ENCODE data around the gene EEF1AKMT3. TPM values are rescaled to one million over a fixed set of nuclear protein-coding genes. Genes with fewer than 3 reads are reported as not detected.

The EEF1AKMT3 gene
- total RNA-seq, 1 donor from 2014 or later = 7.1 TPM

DNA sequence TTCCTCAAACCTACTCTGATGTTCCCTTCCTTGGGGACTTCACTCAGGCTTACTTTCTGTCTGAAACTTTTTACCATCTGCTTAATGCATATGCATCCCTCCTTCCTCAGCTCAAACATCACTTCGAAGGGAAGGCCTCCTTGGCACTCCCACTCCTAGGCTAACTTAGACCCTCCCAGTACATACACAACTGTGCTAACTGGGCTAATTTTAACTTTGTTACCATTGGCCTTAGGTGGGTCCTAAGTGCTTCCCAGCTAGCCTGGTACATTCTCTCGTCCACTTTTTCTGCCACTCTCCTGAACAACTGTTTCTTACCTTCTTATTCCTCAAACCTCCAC lies 3.8 kb downstream of the EEF1AKMT3 start:
- no peak for DNase-seq (ENCODE audit: low read depth)
- no peaks in the 10 kb centered on the region for H3K27me3 ChIP-seq (ENCODE audit: control insufficient read depth, insufficient read depth, low read length)
- H3K36me3 ChIP-seq (ENCODE audit: control insufficient read depth, insufficient read depth, low read length) = no peaks in the 10 kb centered on the region
- no peak overlapping the region for H3K4me3 ChIP-seq (ENCODE audit: low read depth, low read length)
- TF ChIP-seq, protein P1, sequence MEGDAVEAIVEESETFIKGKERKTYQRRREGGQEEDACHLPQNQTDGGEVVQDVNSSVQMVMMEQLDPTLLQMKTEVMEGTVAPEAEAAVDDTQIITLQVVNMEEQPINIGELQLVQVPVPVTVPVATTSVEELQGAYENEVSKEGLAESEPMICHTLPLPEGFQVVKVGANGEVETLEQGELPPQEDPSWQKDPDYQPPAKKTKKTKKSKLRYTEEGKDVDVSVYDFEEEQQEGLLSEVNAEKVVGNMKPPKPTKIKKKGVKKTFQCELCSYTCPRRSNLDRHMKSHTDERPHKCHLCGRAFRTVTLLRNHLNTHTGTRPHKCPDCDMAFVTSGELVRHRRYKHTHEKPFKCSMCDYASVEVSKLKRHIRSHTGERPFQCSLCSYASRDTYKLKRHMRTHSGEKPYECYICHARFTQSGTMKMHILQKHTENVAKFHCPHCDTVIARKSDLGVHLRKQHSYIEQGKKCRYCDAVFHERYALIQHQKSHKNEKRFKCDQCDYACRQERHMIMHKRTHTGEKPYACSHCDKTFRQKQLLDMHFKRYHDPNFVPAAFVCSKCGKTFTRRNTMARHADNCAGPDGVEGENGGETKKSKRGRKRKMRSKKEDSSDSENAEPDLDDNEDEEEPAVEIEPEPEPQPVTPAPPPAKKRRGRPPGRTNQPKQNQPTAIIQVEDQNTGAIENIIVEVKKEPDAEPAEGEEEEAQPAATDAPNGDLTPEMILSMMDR (IDR thresholded peaks at IDR 0.05; ENCODE audit: insufficient read depth, low read length, severe bottlenecking) = no peak
- FAIRE-seq = no peak

DNA sequence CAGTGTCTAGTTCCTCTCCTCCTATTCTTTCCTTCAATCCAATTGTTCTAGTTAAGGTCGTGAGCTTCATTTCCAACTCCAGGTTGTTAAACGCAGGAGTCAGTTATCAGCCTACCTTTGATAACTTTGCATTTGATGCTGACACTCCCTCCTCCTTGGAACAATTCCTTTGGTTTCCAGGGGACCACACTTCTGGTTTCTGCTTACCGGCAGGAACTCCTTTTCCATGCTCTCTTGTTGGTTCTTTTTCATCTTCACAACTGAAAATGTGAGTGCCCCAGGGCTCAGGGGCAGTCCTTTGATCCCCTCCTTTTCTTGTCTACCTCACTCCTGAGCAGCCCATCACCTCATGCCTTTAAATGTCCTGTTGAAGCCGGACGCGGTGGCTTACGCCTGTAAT lies 5.0 kb downstream of the EEF1AKMT3 start:
- no peaks in the 10 kb centered on the region for H3K27me3 ChIP-seq (ENCODE audit: control insufficient read depth, insufficient read depth, low read length)
- no peak for DNase-seq (ENCODE audit: low read depth)
- TF ChIP-seq, protein P1 (IDR thresholded peaks at IDR 0.05; ENCODE audit: insufficient read depth, low read length, severe bottlenecking) = no peak
- no peak overlapping the region for H3K4me3 ChIP-seq (ENCODE audit: low read depth, low read length)
- FAIRE-seq = no peak
- H3K36me3 ChIP-seq (ENCODE audit: control insufficient read depth, insufficient read depth, low read length) = no peaks in the 10 kb centered on the region

DNA sequence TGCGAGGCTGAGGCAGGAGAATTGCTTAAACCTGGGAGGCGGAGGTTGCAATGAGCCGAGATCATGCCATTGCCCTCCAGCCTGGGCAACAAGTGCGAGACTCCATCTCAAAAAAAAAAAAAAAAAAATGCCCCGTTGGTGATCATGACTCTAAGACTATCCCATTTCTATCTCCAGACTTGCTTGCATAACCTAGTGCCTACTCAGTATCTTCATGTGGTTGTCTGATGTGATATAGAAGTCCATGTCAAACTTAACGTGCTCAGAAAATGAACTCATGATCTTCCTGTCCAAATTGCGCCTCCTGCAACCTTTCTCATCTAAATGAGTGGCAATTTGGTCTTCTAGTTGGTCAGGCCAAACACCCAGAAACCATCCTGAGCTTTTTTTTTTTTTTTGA lies 5.5 kb downstream of the EEF1AKMT3 start:
- TF ChIP-seq, protein P1 (IDR thresholded peaks at IDR 0.05; ENCODE audit: insufficient read depth, low read length, severe bottlenecking) = no peak
- FAIRE-seq (no peak), DNase-seq (ENCODE audit: low read depth) (no peak)
- Histone ChIP-seq H3K27me3 (ENCODE audit: control insufficient read depth, insufficient read depth, low read length) (no peaks in the 10 kb centered on the region), H3K36me3 (ENCODE audit: control insufficient read depth, insufficient read depth, low read length) (no peaks in the 10 kb centered on the region), H3K4me3 (ENCODE audit: low read depth, low read length) (no peak overlapping the region)

DNA sequence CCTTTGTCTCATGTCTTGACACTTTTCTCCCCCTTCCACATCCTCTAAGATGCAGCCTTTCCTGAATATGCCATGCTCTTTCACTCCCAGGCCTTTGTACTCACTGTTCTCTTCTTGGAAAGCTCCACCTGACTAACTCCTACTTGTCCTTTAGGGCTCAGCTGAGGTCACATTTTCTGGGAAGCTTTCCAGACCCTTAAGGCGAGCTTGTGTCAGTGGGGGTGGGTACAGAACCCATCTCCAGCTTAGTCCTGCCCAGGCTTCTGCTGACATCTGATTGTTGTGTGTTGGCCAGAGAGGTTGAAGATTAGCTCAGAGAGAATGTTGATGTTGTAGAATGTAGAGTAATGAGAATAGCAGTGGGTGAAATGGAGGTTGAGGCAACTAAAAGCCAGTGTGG lies 7.3 kb downstream of the EEF1AKMT3 start:
- no peak for DNase-seq (ENCODE audit: low read depth)
- H3K36me3 ChIP-seq (ENCODE audit: control insufficient read depth, insufficient read depth, low read length) = peaks cover 1% of the 10 kb centered on the region
- FAIRE-seq = no peak

DNA sequence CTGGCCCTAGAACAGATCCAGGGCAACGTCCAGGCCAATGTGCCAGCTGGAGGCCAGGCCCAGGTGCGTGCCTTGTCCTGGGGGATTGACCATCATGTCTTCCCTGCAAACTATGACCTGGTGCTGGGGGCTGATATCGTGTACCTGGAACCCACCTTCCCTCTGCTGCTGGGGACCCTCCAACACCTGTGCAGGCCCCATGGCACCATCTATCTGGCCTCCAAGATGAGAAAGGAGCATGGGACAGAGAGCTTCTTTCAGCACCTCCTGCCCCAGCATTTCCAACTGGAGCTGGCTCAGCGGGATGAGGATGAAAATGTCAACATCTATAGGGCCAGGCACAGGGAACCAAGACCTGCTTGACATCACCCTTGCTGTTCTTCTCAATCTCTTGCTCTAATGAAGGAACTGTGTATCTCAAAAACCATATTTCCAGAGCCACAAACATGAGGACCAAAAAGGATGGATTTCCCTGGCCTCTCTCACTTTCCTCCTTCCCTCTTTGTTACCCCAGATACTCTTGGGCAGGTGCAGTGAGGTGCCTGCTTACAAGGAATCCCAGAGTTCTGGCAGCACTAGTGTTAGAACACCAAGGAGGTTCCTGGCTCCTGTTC lies 8.0 kb downstream of the EEF1AKMT3 start:
- TF ChIP-seq, protein P1 (IDR thresholded peaks at IDR 0.05; ENCODE audit: insufficient read depth, low read length, severe bottlenecking) = no peak
- H3K36me3 ChIP-seq (ENCODE audit: control insufficient read depth, insufficient read depth, low read length) = peaks cover 1% of the 10 kb centered on the region
- no peaks in the 10 kb centered on the region for H3K27me3 ChIP-seq (ENCODE audit: control insufficient read depth, insufficient read depth, low read length)
- no peak for FAIRE-seq
- no peak overlapping the region for H3K4me3 ChIP-seq (ENCODE audit: low read depth, low read length)
- no peak for DNase-seq (ENCODE audit: low read depth)

More for the DNA sequence above, 7.3 kb downstream of the EEF1AKMT3 start:
- Histone ChIP-seq H3K27me3 (ENCODE audit: control insufficient read depth, insufficient read depth, low read length) (no peaks in the 10 kb centered on the region), H3K4me3 (ENCODE audit: low read depth, low read length) (no peak overlapping the region)
- TF ChIP-seq, protein P1 (IDR thresholded peaks at IDR 0.05; ENCODE audit: insufficient read depth, low read length, severe bottlenecking) = no peak

DNA sequence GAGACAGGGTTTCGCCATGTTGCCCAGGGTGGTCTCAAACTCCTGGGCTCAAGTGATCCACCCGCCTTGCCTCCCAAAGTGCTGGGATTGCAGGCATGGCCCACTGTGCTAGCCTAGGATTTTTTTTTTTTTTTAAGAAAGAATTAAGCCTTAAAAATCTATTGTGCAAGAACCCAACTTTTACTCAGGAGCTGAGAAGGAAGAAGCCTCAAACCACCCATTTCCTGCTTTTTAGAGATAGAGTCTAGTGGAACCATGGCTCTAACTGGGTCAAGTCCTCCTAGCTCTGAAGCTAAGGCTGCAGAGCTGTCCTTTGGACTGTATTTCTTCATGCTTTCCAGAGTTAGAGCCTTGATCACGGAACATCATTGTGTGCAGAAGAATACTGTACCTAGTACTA lies 8.8 kb downstream of the EEF1AKMT3 start:
- H3K36me3 ChIP-seq (ENCODE audit: control insufficient read depth, insufficient read depth, low read length) = peaks cover 4% of the 10 kb centered on the region
- TF ChIP-seq, protein P1 (IDR thresholded peaks at IDR 0.05; ENCODE audit: insufficient read depth, low read length, severe bottlenecking) = no peak

More for the DNA sequence above, 8.8 kb downstream of the EEF1AKMT3 start:
- Histone ChIP-seq H3K27me3 (ENCODE audit: control insufficient read depth, insufficient read depth, low read length) (no peaks in the 10 kb centered on the region), H3K4me3 (ENCODE audit: low read depth, low read length) (no peak overlapping the region)
- DNase-seq (ENCODE audit: low read depth) = no peak
- no peak for FAIRE-seq

Data from bronchial epithelial cell (primary cell).